Measurements from ENCODE around the gene CTSD.

DNA sequence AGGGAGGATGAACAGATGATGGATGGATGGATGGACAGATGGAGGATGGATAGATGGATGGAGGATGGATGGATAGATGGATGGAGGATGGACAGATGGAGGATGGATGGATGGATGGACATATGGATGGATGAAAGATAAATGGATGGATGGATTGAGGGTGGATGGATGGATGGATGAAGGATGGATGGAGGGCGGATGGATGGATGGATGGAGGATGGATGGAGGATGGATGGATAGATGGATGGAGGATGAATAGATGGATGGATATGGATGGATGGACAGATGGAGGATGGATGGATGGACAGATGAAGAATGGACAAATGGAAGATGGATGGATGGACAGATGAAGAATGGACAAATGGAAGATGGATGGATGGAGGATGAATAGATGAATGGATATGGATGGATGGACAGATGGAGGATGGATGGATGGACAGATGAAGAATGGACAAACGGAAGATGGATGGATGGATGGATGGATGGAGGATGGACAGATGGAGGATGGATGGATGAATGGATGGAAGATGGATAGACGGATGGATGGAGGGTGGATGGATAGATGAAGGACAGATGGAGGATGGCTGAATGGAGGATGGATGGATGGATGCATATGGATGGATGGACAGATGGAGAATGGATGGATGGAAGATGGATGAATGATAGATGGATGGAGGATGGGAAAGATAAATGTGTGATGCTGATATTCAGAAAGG lies 20.7 kb downstream of the CTSD start:
- TF ChIP-seq, protein P1, sequence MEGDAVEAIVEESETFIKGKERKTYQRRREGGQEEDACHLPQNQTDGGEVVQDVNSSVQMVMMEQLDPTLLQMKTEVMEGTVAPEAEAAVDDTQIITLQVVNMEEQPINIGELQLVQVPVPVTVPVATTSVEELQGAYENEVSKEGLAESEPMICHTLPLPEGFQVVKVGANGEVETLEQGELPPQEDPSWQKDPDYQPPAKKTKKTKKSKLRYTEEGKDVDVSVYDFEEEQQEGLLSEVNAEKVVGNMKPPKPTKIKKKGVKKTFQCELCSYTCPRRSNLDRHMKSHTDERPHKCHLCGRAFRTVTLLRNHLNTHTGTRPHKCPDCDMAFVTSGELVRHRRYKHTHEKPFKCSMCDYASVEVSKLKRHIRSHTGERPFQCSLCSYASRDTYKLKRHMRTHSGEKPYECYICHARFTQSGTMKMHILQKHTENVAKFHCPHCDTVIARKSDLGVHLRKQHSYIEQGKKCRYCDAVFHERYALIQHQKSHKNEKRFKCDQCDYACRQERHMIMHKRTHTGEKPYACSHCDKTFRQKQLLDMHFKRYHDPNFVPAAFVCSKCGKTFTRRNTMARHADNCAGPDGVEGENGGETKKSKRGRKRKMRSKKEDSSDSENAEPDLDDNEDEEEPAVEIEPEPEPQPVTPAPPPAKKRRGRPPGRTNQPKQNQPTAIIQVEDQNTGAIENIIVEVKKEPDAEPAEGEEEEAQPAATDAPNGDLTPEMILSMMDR (IDR thresholded peaks at IDR 0.05), result no peak
- TF ChIP-seq POLR2A (IDR thresholded peaks at IDR 0.05), result no peak
- no peak for TF ChIP-seq EP300 (IDR thresholded peaks at IDR 0.05)
